Activated CD4-positive, alpha-beta T cell treated with anti-CD3 and anti-CD28 coated beads, Interleukin-2, amount 50 U/mL, for 16 hours (primary cell): Measurements from ENCODE around the gene MEI1.
"Not testable (repeated sequence)": the region's sequence is repeated elsewhere in the genome, so short reads cannot be mapped to it uniquely, and the experiment has no call there.

Source experiments
- DNase-seq: peaks from one replicate; pipeline ENCODE4 v3.0.0-alpha.2; 2020

MEI1 gene

DNA sequence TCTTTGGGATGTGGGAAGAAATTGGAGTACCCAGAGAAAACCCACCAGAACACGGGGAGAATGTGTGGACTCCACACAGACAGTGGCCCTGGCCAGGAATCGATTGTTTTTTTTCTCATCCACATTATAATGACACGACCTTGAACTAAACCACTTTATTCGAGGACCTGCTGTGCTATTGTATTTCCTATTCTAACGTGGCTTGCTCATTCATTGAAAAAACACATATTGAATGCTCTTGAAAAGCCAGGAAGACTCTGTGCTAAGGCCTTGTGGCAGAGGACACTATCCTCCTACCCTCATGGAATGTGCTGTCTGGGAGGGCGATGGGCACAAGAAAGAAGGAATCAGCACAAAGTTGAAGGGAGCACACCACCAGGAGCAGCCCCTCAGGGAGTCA lies 124.5 kb downstream of the MEI1 start:
- no peak for DNase-seq

DNA sequence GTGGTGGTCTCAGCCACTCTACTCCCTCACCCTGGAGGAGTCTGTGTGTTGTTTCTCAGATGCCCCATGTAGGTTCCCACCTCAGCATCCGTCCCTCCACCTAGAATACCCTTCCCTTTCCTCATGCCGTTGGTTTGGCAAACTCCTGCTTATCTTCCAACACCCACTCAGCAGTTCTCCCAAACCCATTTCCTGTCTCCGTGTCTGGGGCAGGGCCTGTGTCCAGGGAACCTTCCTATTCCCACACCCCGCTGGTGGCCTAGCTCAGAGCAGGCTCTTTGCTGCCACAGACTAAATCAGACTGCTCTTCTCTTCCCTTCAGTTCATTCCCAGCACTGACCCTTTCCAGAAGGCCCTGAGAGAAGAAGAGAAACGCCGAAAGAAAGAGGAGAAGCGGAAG lies 126.1 kb downstream of the MEI1 start:
- DNase-seq = no peak

DNA sequence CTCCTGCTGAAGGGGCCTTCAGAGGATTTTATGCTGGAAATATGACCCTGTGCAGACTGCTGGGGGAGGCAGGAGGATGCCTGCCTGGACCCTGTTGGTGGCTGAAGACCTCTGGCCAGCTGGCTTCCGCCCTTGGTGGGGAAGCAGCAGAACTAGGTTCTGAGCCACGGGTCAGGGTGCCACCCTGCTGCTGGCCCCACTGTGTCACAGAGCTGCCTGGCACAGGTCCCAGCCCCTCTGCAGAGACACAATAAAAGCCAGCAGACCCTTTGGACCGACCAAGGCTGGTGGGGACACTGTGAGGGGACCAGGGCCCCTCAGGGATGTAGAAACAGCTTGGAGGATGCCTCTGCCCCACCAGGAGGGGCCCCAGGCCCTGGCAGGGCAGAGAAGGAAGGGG lies 126.7 kb downstream of the MEI1 start:
- no peak for DNase-seq

DNA sequence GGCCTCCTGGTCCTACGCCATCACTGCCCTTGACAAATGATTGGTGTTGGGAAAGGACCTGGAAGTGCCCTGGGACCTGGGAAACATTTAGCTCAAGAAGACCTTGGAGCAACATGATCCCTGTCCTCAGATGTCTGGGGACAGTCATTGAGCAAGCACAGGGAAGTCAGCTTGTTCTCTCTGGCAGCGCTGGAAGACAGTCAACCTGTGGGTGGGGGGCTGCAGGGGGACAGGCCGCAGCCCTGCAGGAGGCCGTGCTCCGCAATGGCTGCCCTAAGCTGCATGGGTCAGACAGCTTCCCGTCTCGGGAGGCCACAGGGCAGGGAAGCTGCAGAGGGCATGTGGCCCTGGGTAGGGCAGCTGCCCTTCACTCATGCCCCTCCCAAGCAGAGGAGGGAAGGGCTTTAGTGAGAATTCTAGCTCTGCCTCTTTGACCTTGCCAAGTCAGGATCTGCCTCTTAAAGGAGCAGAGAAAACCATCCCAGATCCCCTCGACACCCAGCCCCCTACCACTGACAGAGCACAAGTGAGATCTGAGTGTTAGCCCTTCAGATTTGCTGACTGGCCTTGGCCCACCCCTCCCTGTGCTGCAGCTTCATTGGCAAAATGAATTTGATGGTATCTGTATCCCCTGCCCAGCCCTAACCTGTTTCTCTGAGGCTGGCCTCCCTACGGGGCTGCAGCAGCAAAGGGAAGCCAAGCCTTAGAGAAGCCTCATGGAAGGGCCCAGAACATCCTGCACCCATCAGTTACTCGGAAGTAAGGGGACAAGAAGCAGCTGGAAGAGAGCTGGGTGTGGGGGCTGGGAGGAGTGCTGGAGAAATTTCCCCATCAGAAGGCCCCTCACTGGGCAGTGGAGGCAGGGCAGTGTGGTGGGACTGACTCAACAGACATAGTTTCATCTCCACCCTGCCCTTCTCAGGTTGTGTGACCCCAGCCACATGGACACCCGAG lies 127.4 kb downstream of the MEI1 start:
- DNase-seq = no peak

DNA sequence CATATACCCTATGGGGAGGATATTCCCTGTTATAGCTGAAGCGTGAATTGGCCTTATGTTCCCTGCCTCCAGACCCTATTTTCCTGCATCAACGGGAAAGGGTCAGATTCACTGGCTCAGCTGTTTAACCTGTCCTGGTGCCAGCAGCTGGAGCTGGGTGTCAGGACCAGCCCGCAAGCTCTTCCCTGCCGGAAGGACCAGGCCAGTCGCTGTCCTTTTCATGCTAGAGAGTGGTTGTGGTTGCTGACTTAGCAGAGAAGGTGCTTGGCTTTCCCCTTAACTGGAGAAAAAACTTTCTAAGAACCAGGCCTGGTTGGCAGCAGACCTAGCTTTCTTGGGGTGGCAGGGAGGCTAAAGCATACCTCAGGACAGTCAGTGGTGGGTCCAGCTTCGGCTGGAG lies 128.4 kb downstream of the MEI1 start:
- no peak for DNase-seq

DNA sequence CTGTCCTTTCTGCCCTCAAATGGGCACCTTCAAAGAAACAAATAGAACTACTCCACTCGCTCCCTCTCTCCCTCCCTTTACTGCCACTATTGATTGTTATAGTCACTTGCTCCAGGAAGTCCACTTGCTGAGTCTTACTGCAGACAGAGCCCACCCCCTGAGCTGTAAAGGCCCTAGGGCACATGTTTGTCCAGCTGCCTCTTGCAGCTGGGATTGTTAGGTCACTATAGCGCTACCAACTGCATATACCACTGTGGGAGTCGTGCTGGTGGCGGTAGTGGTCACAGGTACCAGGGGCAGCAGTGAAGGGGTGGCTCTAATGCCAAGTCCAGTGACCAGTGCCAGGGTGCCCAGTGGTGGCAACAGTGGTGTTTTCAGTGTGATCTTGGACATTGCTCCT lies 129.2 kb downstream of the MEI1 start:
- DNase-seq = no peak

DNA sequence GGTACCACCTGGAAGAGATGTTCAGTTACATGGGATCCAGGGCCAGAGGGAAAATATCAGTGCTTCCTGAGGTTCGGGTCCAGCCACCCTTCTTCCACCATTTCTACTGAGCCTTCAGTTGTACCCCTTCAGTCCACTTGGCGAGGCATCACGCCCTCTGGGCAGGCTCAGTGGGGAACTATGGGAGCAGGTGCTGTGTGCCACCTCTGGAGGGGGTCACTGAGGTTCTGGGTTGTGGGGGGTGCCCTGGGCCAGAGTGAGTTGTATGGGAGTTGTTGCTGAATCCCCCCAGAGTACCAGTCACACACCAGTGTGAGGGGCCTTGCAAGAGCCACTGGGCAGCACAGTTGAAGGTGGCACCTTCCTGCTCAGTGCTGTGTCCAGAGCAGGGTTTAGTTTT lies 130.9 kb downstream of the MEI1 start:
- no peak for DNase-seq

DNA sequence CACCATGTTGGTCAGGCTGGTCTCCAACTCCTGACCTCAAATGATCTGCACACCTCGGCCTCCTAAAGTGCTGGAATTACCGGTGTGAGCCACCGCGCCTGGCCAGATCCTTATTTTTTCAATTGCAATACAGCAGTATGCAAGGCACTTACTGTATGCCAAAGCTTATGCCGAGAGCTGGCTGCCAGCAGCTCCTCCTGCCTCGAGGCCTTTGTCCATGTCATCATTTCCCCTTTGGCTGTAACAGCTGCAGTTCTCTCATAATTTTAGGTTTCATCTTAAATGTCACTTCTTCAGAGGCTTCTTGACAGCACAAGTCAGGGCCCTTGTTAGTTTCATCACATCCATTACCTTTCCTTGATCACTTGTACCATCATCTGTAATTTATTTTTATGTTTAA lies 132.1 kb downstream of the MEI1 start:
- no peak for DNase-seq

DNA sequence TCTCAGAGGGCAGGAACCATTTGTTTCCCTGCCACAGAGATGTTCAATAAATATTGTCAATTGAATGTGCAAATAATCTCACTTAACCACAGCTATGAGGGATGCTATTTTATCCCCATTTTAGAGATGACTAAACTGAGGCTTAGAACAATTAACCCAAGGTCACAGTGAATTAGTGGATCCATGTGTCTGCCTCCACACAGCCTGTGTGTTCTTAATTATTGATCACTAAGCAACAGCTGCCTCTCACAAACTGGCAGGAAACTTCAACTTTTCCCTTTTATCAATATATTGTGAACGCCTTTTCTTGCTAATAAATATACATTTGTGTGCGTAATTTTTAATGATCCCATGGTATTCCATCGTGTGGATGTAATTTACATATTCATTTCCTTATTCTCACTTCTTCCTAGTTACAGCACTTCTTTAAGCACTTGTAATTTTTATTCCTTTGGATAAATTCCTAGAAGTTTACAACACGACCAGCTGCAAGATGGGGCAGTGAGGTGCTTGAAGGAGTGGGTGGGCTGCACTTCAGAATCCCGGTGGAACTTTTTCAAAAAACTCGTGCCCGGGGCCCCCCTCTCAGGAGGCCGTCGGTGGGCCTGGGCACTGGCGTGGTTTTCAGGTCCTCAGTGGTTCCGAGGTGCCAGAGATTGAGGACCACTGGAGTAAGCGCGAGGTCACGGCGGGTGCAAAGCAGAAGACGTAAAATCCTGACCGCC lies 132.7 kb downstream of the MEI1 start:
- DNase-seq = no peak

DNA sequence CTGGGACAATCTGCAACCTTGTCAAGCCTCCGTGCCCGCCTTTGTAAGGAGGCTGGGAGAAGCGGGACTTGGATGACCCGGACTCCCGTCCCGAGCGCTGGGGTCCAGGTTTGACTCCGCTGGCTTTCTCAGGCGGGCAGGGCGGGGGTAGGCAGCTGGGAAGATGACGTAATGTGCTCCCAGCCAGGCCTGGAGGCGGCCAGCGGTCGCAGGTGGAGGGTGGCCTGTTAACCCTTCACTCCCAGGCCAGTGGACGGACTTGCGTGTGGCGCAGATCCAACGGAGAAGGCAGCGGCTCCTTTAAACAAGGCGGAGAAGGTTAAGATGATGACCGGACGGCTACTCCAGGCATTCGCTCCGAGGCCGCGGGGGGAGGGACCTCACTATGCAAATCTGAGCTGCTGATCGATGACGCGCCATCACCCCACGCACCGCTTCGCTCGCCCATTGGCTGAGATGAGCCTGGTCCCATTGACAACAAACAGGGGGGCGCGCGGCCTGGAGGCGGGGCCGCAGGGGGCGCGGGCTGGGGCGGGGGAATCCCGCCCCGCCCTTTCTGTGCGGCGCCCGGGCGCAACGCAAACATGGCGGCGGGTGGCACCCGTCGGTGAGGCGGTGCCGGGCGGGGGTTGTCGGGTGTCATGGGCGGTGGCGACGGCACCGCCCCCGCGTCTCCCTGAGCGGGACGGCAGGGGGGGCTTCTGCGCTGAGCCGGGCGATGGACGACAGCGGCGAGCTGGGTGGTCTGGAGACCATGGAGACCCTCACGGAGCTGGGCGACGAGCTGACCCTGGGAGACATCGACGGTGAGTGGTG lies 133.5 kb downstream of the MEI1 start, which contains the start of gene SREBF2:
Gene SREBF2 (plus strand): TSS at position 553 of the 816 bp plus-strand sequence. CDS start 166 bp downstream, at position 719.
- DNase-seq = peak; percentile 99

DNA sequence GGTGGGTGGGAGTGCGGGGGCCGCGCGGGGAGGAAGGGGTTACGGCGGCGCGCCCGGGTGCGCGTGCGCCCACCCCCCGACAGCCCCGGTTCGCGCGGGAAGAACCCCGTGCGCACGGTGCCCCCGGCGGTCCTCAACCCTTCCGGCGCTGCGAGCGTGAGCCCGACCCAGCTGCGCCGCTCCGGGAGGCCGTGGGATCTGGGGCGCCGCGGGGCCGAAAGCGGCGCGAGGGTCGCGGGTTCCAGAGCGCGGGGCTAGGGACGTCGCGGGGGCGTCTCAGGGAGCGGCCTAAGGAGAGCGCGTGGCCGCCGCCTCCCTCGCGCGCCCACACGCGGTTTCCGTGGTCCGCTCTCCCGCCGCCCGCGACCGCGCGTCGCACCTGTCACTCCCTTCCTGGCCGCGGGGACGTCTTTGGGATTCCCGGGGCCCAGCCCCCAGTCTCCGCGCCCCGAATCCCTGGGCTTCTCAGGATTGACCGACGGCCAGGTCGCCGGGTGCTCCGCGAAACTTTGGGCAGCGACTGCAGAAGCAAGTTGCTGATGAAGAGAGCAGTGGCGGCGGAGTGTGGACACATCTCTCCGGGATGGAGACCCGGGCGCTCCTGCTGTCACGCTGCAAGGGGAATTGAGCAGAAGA lies 134.2 kb downstream of the MEI1 start:
- peak; percentile 29 for DNase-seq

DNA sequence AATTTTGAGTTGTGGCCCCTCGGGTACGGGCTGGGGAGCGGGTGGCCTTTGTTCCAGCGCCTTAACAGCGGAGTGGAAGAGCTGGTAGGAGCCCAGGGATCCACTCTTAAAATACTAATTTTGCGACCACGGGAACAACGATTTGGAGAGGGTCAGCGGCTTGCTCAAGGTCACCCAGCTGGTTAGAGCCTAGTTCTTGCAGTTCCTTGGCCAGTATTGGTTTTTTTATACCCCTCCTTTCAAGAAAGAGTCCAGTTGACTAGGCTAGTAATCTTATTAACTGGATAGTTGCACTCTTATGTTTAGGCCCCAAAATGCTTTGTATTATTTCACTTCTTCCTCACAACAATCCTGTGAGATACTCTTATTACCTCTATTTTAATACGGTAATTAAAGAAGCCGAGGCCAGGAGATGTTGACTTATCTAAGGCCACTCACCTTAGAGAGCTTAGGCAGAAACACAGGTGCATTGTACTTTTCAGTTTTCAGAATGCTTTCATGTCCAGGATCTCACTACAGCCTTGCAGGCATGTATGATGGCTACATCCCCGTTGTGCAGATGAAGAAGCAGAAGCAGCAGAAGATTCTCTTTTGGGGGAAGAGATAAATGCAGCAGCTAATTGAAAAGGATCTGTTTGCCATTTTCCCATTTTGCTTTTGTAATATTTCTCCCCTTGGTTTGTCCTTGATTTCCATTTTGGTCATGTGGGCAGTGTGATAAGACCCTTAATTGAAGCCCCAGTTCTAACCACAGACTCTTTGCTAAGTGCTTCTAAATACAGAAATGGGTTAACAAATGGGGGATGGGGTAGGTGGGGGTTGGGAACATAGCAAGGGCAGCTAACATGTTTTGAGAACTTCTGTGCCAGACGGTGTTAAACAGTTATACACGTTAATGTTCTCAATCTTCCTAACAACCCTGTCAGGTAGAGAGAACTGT lies 135.0 kb downstream of the MEI1 start:
- DNase-seq = no peak

DNA sequence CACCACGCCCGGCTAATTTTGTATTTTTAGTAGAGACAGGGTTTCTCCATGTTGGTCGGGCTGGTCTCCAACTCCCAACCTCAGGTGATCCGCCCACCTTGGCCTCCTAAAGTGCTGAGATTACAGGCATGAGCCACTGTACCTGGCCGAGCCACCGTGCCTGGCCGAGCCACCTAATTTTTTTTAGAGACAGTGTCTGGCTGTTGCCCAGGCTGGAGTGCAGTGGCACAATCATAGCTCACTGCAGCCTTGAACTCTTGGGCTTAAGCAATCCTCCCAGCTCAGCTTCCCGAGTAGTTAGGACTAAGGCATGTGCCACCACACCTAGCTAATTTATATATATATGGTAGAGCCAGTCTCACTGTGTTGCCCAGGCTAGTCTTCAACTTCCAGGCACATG lies 136.2 kb downstream of the MEI1 start:
- not testable (repeated sequence) for DNase-seq

DNA sequence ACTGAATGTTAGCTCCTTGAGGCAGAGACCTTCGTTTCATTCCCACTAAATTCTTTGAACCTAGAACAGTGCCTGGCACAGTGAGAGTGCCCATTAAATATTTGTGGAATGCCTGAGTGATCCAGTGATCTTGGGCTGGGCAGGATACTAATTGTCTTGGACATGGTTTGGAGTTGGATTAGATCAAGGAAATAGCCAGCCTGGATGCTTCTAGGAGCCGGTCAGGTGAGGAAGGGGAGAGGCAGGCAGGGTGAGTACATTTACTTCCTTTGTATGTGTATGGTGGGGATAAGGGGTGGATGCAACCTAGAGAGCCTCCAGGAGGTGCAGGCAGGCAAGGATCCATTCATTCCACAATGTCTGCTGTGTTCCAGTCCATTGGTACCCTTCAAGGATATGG lies 137.2 kb downstream of the MEI1 start:
- no peak for DNase-seq

DNA sequence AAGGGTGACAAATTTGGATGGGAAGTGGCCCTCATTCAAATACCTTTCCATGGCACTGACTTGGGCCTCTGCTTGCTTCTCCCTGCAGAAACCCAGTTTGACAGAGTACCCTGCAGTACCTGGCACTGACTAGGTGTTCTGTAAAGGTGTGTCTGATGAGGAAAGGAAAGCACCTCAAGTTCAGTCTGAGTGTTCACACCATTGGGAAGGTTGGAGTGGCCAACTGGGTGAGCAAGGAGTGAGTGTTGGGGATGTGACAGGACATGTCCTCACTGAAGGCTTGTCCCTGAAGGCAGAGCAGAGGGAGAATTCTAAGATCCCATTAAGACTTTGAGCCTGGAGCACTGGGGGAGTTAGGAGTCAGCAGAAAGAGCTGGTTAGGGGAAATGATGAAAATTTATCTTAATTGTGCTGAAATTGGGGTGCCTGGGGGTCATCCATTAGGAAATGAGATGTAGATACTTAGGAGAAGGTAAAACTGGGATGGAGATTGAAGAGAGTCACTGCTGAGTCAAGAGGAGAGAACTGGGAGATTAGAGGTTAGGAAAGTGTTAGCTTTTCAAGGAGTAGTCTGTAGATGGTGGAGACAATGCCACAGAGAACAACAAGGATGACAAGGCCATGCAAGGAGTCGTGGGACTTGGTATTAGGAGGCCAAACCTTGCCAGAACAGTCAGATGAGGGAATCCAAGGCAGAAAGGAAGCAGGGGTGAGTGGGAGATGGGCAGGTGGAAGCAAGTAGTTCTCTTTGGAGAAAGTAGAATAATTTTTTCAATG lies 139.7 kb downstream of the MEI1 start:
- DNase-seq = no peak

DNA sequence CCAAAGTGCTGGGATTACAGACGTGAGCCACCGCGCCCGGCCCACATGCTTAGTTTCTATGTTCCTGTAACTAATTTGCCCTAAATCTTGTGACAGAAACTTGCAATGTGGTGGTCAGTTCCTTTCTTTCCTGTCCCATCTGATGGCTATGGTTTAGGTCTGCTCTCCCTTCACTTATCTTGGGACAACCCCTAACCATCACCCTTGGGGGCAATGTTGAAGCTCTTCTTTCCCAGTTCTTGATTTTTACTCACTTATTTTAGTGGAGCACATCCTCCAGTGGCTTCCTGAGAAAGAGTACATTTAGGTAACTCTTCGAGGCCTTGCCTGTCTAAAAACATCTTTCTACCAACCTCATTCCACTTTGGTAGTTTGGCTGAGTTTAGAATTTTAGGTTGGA lies 140.9 kb downstream of the MEI1 start:
- DNase-seq = no peak

DNA sequence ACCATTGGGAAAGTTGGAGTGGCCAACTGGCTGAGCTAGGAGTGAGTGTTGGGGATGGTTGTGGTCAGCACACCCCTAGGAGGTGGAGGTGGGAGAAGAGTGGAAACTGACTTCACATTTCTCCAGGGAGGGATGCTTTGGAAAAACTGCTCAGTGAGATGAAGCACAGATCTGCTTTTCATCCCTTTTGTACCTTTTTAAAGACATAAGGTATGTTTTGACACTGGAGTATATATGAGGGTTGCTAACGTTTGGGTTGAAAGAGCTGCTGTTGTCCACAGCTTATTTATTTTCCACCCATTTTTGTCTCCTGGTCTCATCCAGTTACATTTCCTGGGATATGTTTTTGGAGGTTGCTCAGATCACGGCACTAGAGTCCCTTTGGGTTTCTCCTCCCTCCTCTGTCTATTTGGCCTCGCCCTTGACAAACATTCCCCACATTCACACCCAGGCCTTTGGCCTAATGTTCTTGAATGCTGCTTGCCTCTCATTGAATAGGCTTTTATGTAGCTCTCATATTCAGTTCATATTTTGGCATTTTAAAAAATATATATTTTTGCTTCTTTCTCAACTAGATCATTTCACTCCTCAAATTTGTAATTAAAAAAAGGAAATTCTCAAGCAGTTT lies 141.9 kb downstream of the MEI1 start:
- no peak for DNase-seq

DNA sequence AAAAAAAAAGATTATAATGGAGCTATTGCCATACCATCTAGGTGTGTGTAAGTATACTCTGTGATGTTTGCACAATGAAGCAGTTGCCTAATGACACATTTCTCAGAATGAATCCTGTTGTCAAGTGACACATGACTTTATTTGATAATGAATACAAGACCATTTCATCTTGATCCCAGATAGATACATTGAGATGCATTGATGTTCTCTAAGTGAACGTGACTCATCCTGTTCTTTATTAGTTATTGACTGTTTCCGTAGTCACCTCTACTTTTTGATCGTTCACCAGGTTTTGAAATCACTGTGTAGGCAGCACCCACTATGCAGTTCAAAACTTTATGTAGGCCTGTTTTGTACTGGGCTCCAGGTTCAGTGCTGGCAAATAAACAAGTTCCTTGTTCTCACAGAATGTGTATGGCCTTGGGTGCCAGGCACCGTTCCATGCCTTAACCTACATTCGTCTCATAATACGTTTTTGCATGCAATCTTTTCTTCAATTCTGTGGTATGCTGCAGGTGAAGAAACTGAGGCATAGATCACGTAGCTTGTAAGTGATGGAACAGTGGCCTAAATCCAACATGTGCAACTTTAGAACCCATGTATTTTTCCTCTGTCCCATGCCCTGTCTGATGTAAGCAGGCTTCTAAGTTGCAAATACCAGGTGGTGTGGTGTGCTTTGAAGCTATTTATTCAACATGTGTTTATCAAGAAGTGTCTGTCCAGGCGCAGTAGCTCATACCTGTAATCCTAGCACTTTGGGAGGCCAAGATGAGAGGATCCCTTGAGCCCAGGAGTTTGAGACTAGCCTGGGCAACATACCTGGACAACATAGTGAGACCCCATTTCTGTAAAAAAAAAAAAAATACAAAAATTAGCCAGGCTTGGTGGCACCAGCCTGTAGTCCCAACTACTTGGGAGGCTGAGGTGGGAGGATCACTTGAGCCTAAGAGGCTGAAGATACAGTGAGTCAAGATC lies 144.0 kb downstream of the MEI1 start:
- peak; percentile 90 for DNase-seq

DNA sequence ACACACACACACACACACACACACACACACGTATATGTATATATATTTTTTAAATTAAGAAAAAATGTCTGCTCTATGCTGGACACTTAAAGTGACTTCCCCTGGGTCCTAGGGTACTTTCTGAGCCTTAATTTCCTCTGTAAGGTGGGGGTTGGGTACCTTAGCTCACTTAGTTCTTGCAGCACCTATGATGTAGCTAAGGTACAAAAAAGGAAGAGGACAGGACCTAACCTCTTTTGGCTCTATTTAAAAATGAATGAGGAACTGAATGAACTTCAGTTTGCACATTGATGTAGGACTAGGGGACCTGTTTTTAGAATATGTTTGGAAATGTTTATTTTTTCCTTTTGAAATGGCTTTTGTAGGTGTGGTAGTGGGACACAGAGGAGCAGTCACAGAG lies 144.7 kb downstream of the MEI1 start:
- no peak for DNase-seq
